NCI-H1436 treated with DMSO at 0.1 percent for 48 hours (cell line): ENCODE results near the gene RETREG1.

Experiments used
- DNase-seq: peaks from one replicate; lab custom pipeline; 2025; lab: John Stamatoyannopoulos, UW

RETREG1 gene

GRCh38 chr5:16524286-16524685 is 92.5 kb downstream of the RETREG1 start:
- DNase-seq: no peak

- no peak for DNase-seq
These were observed 95.0 kb downstream of the RETREG1 start for GRCh38 chr5:16521521-16522483.

GRCh38 chr5:16520841-16521240 is 96.0 kb downstream of the RETREG1 start:
- no peak for DNase-seq

GRCh38 chr5:16519435-16519834 is 97.4 kb downstream of the RETREG1 start:
- no peak for DNase-seq

GRCh38 chr5:16518606-16519005 is 98.2 kb downstream of the RETREG1 start:
- DNase-seq: no peak

- DNase-seq: no peak
These were observed 101.3 kb downstream of the RETREG1 start for GRCh38 chr5:16515532-16515931.

- no peak for DNase-seq
These were observed 106.7 kb downstream of the RETREG1 start for GRCh38 chr5:16510098-16510497.

GRCh38 chr5:16508730-16509531 is 107.9 kb downstream of the RETREG1 start:
- DNase-seq: peak; percentile 0

- DNase-seq: no peak
These were observed 109.1 kb downstream of the RETREG1 start for GRCh38 chr5:16507716-16508115.

- DNase-seq: no peak
These were observed 110.9 kb downstream of the RETREG1 start for GRCh38 chr5:16505904-16506303.

- DNase-seq: no peak
These were observed 111.5 kb downstream of the RETREG1 start for GRCh38 chr5:16505140-16505891.

GRCh38 chr5:16504571-16504970 is 112.2 kb downstream of the RETREG1 start:
- DNase-seq: no peak

- DNase-seq: no peak
These were observed 113.9 kb downstream of the RETREG1 start for GRCh38 chr5:16502866-16503265.

- no peak for DNase-seq
These were observed 116.8 kb downstream of the RETREG1 start for GRCh38 chr5:16500024-16500423.

GRCh38 chr5:16497546-16497945 is 119.3 kb downstream of the RETREG1 start:
- no peak for DNase-seq

GRCh38 chr5:16493261-16493660 is 123.5 kb downstream of the RETREG1 start:
- no peak for DNase-seq

GRCh38 chr5:16492398-16493140 is 124.2 kb downstream of the RETREG1 start:
- DNase-seq: no peak

GRCh38 chr5:16490911-16491310 is 125.9 kb downstream of the RETREG1 start:
- DNase-seq: no peak

- peak; percentile 1 for DNase-seq
These were observed 127.4 kb downstream of the RETREG1 start for GRCh38 chr5:16489322-16489791.

- DNase-seq: no peak
These were observed 129.3 kb downstream of the RETREG1 start for GRCh38 chr5:16487456-16487855.

- no peak for DNase-seq
These were observed 130.1 kb downstream of the RETREG1 start for GRCh38 chr5:16486711-16487111.
